Activated naive CD8-positive, alpha-beta T cell treated with anti-CD3 and anti-CD28 coated beads, Interleukin-2, amount 50 U/mL, for 16 hours (primary cell): ENCODE measurements around the gene CARD19.
A peak's percentile ranks its signal among the peaks of the same experiment; 100 is the strongest.

Source experiments
- DNase-seq: peaks from one replicate; pipeline ENCODE4 v3.0.0-alpha.2; 2020; ENCODE audit warnings: low read depth, low spot score

The CARD19 gene, protein sequence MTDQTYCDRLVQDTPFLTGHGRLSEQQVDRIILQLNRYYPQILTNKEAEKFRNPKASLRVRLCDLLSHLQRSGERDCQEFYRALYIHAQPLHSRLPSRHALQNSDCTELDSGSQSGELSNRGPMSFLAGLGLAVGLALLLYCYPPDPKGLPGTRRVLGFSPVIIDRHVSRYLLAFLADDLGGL

DNA sequence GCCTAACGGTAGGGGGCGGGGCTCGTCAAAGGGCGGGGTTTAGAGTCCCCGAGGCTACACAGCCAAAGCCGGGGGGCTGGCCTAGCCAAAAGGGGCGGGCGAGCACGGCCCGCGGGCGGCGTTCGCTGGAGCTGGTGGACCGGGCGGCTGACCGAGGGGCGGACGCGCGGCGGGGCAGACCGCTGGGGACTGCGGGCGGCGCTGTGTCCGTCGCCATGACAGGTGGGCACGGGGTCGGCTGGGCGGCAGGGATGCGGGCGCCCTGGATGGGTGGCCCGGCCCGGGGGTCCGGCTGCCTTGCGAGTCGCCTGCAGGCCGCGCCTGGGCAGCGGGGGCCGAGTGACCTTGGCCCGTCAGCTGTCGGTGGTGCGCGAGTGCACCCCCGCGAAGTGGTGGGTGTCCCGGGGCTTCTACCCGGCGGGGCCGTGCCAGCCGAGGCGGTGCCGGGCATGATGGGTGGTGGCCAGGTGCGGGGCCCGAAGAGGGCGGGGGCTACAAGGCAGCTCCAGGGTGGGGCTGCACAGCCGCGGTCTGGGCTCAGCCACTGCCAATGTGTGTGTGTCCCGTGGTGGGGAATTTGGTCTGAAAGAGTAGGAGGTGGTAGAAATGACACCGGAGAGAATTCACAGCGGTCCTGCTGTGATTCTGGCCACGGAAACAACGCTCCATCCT is at the start of gene CARD19:
Gene CARD19, plus strand, starts transcription at position 87 of the 672 bp plus-strand sequence. Its CDS starts 129 bp downstream, at position 216.
- DNase-seq, result no peak

DNA sequence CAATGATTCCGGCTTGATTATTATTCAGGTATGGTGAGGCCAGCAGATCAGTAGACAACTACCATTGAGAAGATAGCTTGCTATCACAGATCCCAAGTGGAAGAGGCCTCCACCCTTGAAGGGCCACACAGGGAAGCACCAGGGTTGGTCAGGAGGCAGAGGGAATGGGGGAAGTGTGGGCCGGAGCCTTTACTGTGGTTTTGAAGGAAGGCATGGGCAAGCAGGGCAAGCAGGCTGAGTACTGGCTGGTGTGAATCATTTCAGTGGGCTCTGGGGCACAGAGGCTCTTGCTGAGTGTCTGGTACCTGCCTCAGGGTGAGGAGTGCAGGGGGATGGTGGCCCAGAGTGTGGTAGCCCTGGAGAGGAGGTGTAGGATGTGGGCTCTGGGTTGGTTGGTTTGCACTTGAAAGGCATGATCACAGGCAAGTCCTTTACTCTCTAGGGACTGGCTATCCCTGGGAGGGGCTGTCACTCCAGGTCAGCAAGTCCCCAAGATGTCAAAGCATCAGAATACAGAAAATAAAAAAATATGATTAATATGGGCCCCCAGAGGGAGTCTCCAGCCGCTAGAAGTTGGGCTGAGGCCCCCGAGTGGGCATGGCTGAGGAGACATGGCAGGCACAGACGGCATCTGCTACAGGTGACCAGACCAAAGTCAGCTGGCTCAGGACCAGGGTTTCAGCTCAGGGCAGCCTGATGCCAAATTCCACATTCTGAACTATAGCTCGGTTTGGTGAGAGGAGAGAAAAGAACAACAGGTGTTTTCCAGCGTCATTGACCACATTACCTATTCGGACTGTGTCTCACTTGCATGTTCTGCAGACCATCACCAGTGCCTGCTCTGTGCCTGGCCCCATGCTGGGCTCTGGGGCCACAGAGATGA is 47.2 kb upstream of the CARD19 start:
- no peak for DNase-seq

- no peak for DNase-seq
Measured at GRCh38 chr9:93049491-93049890, 46.5 kb upstream of the CARD19 start.

DNA sequence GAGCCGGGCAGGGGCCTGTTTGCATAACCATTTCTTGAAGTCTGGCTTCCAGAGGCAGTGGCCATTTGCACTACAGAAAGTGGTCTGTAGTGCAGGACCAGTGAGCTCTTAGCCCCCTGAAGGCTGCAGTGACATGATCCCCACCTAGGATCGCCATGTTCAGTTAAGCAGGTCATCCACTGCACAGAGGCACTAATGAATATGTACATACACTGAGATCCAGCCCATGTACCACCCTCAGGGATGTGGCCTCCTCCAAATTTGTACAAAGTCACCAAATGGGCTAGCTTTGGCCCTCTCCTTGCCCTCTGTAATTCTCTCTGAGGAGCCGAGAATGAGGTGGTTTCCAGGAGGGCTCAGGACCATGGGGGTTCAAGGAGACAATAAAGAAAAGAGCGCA is 45.8 kb upstream of the CARD19 start:
- no peak for DNase-seq

- no peak for DNase-seq
Measured at GRCh38 chr9:93051680-93052089, 44.3 kb upstream of the CARD19 start.

GRCh38 chr9:93052791-93053540 is 43.1 kb upstream of the CARD19 start:
- no peak for DNase-seq

- no peak for DNase-seq
Measured at GRCh38 chr9:93053781-93054331, 42.2 kb upstream of the CARD19 start.

DNA sequence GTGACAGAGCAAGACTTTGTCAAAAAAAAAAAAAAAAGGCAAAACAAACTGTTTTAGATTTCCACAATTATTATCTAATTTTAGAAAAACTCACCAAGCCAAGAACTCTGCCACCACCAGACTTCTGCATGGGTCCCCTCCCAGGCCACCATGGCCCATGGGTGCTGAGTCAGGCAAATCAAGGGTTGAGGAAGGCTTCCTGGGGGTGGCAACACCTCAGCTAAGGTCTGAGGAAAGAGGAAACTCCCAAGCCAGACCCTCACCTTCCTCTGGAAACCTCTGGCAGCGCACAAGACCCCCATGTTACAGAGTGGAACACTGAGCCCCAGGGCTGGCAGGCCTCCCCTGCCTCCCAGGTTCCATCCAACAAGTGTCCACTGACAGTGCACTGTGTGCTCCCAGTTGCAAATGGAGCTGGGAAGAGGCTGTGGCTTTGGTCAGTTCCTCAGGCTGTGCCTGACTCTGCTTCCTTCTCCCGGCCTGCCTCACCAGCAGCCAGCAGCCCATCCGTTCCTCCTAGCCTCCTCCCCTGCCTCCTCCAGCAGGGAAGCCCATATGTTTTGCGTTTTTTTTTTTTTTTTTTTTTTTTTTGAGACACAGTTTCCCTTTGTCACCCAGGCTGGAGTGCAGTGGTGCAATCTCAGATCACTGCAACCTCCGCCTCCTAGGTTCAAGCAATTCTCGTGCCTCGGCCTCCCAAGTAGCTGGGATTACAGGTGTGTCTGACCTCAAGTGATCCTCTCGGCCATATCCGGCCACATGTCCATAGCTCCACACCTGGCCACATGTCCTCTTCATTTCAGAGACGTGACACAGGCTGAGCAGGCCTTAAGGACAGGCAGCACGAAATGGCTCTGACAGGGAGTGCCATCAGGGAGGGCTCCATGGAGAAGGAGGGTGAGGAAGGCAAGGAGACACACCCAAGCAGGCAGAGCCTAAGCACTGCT is 41.0 kb upstream of the CARD19 start:
- DNase-seq, result no peak

DNA sequence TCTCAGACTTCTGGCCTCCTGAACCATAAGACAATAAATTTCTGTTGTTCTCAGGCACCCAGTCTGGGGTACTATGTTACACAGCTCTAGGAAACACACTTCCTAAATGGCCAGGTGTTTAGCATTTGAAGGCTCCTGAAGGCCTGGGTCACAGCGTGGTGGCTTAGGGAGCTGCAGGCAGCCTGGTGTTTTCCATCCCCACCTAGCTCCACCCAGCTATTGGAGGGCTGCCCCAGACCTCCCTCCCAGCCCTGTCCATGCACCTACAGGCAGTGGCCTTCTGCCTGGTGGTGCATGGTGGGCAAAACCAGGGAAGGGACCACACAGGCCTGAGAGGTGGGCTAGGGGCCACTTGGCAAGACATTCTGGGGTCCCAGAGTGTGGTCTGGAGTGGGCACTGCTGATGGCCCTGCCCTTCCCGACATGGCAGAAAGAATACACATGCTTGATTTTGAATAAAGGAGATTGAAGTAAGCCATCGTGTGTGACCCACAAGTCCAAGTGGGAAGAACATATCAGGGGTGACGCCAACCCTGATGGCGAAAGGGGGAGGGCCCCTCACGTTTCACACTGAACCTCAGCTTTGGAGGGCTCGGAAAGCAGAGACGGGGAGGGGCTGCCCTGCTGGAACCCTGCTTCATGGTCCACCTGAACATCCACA is 38.8 kb upstream of the CARD19 start:
- no peak for DNase-seq

- no peak for DNase-seq
Measured at GRCh38 chr9:93057703-93058354, 38.2 kb upstream of the CARD19 start.

- DNase-seq, result peak; percentile 18
Measured at GRCh38 chr9:93058355-93059010, 37.5 kb upstream of the CARD19 start, which contains the start of gene SUSD3. Gene SUSD3 (plus strand): TSS chr9:93058701. CDS start chr9:93058743, 42 bp downstream.

DNA sequence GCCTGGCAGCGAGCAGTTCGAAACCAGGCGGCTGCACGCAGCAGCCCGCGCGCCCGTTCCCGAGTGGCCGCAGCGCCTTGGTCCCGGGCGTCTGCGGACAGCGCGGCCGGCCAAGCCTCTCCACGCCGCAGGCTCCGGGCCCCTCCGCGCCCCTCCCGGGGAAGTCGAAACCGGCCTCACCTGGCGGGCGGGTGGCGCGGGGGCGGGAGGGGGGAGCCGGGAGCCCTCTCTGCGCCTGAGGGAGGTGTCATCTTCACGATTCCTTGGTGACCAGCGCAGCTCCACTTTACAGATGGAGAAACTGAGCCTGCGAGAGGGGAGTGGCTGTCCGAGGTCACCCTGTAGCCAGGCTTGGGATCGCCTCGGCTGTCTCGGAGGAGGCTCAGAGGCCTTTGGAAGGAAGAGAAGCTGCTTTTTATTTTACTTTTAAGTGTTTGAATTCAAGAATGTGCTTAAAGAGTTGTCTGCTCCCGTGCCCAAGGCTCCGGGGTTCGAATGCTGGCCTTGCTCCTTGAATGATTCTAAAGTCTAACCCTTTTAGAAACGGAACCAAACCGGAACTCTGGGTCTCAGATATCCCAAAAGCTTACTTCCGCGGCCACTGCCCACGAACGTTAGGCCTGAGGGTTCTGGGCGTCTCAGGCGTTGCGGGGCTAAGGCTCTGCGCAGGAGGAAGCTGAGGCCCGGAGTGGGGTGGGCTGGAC is 36.9 kb upstream of the CARD19 start:
- no peak for DNase-seq

- DNase-seq, result no peak
Measured at GRCh38 chr9:93059715-93060578, 36.1 kb upstream of the CARD19 start.

DNA sequence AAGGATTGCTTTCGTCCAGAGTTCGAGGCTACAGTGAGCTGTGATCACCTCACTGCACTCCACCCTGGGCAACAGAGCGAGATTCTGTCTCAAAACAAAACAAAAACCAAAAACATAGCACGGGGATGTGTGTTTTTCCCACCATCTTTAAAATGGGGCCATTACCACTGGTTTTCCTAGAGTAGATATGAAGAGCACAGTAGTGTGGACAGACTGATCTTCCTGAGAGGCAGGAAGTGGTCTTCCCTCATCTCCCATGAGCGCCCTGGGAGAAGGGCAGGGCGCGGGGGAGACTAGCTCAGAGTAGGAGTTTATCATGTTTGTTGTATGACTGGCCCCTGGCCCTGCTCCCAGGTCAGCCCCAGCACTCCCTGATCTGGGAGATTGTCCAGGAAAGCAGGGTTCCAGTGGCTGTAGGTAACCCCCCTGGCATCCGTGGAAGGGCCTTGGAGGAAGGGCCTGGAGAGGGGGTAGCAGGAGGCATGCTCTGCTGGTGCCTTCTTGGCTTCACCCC is 35.2 kb upstream of the CARD19 start:
- no peak for DNase-seq

DNA sequence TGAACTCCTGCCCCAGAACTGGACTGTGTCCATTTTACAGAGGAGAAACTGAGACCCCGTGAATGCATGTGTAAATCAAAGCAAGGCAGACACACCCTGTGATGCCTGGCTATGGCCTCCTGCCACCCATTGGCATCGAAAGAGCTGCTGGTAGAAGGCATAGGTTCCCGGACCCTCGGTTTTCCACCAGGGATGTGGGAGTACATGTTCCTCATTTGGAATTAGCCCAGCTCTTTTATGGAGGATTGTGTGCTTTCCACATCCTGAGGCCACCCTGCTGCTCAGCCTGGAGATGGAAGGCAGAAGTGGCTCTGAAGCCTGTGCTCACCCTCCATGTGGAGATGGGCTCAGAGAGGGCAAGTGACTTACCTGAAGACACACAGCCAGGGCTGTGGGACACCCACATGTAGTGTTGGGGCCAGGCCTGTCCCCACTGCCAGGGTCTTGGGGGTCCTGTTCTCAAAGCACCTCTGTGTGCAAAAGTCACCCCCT is 34.7 kb upstream of the CARD19 start:
- no peak for DNase-seq
